ENCODE measurements around the gene MEP1B.
"Not testable (repeated sequence)": the region's sequence is repeated elsewhere in the genome, so short reads cannot be mapped to it uniquely, and the experiment has no call there.

DNA sequence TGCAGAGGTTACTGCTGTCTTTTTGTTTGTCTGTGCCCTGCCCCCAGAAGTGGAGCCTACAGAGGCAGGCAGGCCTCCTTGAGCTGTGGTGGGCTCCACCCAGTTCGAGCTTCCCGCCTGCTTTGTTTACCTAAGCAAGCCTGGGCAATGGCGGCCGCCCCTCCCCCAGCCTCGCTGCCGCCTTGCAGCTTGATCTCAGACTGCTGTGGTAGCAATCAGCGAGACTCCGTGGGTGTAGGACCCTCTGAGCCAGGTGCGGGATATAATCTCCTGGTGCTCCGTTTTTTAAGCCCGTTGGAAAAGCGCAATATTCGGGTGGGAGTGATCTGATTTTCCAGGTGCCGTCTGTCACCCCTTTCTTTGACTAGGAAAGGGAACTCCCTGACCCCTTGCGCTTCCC lies 43.5 kb downstream of the MEP1B start:
- not testable (repeated sequence) for TF ChIP-seq POLR2A, EP300, POLR2AphosphoS5 (IDR thresholded peaks at IDR 0.05)
- TF ChIP-seq, protein P1, sequence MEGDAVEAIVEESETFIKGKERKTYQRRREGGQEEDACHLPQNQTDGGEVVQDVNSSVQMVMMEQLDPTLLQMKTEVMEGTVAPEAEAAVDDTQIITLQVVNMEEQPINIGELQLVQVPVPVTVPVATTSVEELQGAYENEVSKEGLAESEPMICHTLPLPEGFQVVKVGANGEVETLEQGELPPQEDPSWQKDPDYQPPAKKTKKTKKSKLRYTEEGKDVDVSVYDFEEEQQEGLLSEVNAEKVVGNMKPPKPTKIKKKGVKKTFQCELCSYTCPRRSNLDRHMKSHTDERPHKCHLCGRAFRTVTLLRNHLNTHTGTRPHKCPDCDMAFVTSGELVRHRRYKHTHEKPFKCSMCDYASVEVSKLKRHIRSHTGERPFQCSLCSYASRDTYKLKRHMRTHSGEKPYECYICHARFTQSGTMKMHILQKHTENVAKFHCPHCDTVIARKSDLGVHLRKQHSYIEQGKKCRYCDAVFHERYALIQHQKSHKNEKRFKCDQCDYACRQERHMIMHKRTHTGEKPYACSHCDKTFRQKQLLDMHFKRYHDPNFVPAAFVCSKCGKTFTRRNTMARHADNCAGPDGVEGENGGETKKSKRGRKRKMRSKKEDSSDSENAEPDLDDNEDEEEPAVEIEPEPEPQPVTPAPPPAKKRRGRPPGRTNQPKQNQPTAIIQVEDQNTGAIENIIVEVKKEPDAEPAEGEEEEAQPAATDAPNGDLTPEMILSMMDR (IDR thresholded peaks at IDR 0.05), result not testable (repeated sequence)
